Stomach (tissue), 8 donors: ENCODE results near the gene MTCL3.
A peak's percentile ranks its signal among the peaks of the same experiment; 100 is the strongest.

Source experiments
- DNase-seq, 2 donors: peaks; one replicate each; pipeline versions ENCODE4 v3.0.0 to v3.0.0-alpha.2; 2013 to 2019
- H3K27ac ChIP-seq, 5 donors: fragments of 200-600 bp in 4 of 5; sonication (generic) in 4 of 5; one replicate each; pipeline ENCODE4 v1.5.1; 2013 to 2019; ENCODE audit warnings: mild to moderate bottlenecking in 1 of 5, moderate library complexity in 1 of 5
- H3K27me3 ChIP-seq, 3 donors: fragments of 200-600 bp; sonication (generic); one replicate each; pipeline ENCODE4 v1.5.1; 2017 to 2019; ENCODE audit warnings: mixed run types in 1 of 3
- H3K36me3 ChIP-seq, 4 donors: fragments of 200-600 bp; sonication (generic); 1 replicate in 3 of 4; 2 replicates in 1 of 4; pipeline ENCODE4 v1.5.1; 2016 to 2019
- H3K4me1 ChIP-seq, 4 donors: fragments of 200-600 bp; sonication (generic); one replicate each; pipeline ENCODE4 v1.5.1; 2016 to 2019
- H3K4me3 ChIP-seq, 4 donors: fragments of 200-600 bp; sonication (generic) in 3 of 4; one replicate each; pipeline ENCODE4 v1.5.1; 2016 to 2019; ENCODE audit warnings: mild to moderate bottlenecking in 1 of 4
- H3K9me3 ChIP-seq, 4 donors: fragments of 200-600 bp; sonication (generic); one replicate each; pipeline ENCODE4 v1.5.1; 2016 to 2019
- EP300 ChIP-seq: sonication (generic); formaldehyde crosslinking; IDR thresholded peaks from one replicate; pipeline ENCODE4 v1.6.1; 2017; ENCODE audit warnings: antibody characterized with exemption
- POLR2A ChIP-seq, 4 donors: fragments of 450-650 bp; IDR thresholded peaks; one replicate each; pipeline ENCODE4 v1.6.1; 2016; ENCODE audit warnings: antibody characterized with exemption in 4 of 4, control low read depth in 2 of 4, mild to moderate bottlenecking in 1 of 4, moderate library complexity in 1 of 4
- POLR2AphosphoS5 ChIP-seq, 3 donors: sonication (generic); formaldehyde crosslinking; IDR thresholded peaks; one replicate each; pipeline ENCODE4 v1.6.1; 2016; ENCODE audit warnings: antibody characterized with exemption in 3 of 3
- WGBS, 5 donors: extraction: QIAGEN DNeasy Blood & Tissue Kit in 3 of 5; methylation state at CpG; one replicate each; pipeline versions ENCODE4 v1.1.5 to v1.1.7; 2013 to 2018; 5-methylcytosine and 5-hydroxymethylcytosine counted together
- intact Hi-C: fragments of 100-400 bp; cut with DNase I; formaldehyde crosslinking; loops from one replicate; pipeline ENCODE4 v1.15.1; 2023; ENCODE audit warnings: low total_unique reads
- TF ChIP-seq, protein P1 (sequence below), 7 experiments: fragments of 450-650 bp in 4 of 7; fragments of 200-600 bp in 3 of 7; sonication (generic) in 3 of 7; IDR thresholded peaks; one replicate each; pipeline ENCODE4 v1.5.1; 2016 to 2019; ENCODE audit warnings: antibody characterized with exemption in 7 of 7, control low read depth in 2 of 7, mild to moderate bottlenecking in 1 of 7
- donor health status: healthy with polysubstance abuse.
- donor health status: Bipolar disorder and iron deficiency.
- donor health status: healthy.

Gene MTCL3

DNA sequence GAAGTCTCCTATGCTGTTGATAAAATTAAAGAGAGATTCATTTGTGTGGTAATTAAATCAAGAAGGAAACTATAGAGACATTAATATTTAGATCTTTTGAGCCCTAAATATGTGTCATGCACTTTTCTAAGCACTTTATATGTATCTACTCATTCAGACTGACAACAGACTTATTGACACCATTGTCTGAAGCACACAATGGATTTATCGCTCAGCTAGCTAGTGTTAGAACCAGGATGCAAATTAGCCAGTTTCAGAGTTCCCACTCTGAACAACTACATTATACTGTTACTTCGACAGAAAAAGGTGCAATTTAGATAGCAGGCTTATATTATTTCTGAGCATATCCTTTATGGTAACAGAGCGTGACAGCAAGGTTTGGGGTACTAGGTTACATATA lies 32.2 kb downstream of the MTCL3 start:
- H3K27me3 ChIP-seq: no peaks in the 10 kb centered on the region
- H3K4me1 ChIP-seq: peaks cover 0 to 18% (median 8%) of the 10 kb centered on the region in 4 donors
- DNase-seq: no peak
- H3K4me3 ChIP-seq: no peak overlapping the region
- no peaks in the 10 kb centered on the region for H3K36me3 ChIP-seq
- H3K9me3 ChIP-seq: peaks cover 0 to 8% (median 0%) of the 10 kb centered on the region in 4 donors
- no peak overlapping the region for H3K27ac ChIP-seq
- intact Hi-C loops: no loop called here
- 91 to 97% (median 94%) methylated on average over 3 of the region's 3 CpGs for whole genome bisulfite sequencing, 5 donors
- TF ChIP-seq POLR2A (IDR thresholded peaks at IDR 0.05): no peak
- no peak for TF ChIP-seq EP300
- TF ChIP-seq POLR2AphosphoS5 (IDR thresholded peaks at IDR 0.05): no peak
- TF ChIP-seq, protein P1, sequence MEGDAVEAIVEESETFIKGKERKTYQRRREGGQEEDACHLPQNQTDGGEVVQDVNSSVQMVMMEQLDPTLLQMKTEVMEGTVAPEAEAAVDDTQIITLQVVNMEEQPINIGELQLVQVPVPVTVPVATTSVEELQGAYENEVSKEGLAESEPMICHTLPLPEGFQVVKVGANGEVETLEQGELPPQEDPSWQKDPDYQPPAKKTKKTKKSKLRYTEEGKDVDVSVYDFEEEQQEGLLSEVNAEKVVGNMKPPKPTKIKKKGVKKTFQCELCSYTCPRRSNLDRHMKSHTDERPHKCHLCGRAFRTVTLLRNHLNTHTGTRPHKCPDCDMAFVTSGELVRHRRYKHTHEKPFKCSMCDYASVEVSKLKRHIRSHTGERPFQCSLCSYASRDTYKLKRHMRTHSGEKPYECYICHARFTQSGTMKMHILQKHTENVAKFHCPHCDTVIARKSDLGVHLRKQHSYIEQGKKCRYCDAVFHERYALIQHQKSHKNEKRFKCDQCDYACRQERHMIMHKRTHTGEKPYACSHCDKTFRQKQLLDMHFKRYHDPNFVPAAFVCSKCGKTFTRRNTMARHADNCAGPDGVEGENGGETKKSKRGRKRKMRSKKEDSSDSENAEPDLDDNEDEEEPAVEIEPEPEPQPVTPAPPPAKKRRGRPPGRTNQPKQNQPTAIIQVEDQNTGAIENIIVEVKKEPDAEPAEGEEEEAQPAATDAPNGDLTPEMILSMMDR (IDR thresholded peaks at IDR 0.05): no peak

DNA sequence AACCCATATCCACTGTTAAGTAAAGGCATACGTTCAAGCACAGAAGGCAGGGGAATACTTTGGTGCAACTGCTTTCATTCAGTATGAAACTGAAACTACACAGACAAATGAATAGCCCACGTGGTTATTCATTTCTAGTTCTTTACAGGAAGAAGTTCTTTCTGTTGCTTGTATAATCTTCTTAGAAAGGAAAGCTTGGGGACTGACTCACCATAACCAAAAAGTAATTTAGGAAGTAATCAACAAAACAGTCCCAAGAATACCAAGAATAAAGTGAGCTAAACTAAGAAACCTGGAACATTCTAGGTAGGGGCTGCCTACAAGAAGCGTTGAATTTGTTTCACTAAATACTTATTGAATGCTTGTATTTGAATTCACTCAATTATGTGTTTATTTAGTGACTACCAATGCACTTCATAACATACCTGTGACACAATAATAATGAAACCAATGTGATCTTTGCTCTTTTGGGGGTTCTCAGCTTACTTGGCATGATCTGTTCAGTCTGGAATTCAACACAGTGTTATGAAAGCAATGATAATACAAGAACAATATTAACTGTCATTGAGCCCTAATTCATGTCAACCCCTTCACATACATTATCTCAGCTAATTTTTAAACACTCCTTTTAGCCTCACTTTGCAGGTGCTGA lies 34.8 kb downstream of the MTCL3 start:
- H3K27ac ChIP-seq: peak overlapping the region in 1 of 5 donors; percentile 15
- no peaks in the 10 kb centered on the region for H3K9me3 ChIP-seq
- H3K27me3 ChIP-seq: no peaks in the 10 kb centered on the region
- peaks cover 0 to 18% (median 8%) of the 10 kb centered on the region in 4 donors for H3K4me1 ChIP-seq
- H3K36me3 ChIP-seq: no peaks in the 10 kb centered on the region
- peak in 1 of 2 donors; percentile 35 for DNase-seq
- no peak for TF ChIP-seq POLR2AphosphoS5 (IDR thresholded peaks at IDR 0.05)
- TF ChIP-seq, protein P1 (IDR thresholded peaks at IDR 0.05): no peak
- no peak for TF ChIP-seq POLR2A (IDR thresholded peaks at IDR 0.05)
- no peak for TF ChIP-seq EP300
- 17 to 28% (median 24%) methylated on average over 3 of the region's 3 CpGs for WGBS, 5 donors
- intact Hi-C loops: no loop called here
- no peak overlapping the region for H3K4me3 ChIP-seq

DNA sequence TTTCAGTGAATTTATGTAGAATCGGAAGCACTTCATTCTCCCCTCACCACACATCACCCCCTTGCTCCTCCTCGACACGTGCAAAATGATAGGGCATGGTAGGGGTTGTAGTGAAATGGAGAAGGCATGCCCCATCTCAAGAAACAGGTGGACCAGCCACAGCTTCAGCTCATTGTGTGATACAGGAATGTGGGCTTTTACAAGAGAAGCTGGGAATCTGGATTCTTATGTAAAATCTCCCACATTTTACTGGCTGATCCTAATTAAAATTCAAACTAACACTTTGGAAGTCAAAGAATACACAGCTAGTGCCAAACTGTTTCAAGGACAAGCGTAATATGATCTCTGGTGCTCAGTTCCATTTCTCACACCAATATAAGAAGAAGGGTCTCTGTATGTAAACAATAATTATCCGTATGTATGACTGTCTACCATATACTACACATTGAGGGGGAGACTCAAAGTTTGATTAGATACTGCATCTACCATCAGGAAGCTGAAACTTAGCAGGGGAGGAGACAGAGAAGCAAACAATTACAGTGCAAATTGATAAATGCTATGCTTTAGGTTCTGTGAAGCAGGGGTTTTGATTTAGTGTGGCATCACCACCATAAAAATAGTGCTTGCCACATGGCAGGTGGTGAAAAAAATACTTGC lies 35.6 kb downstream of the MTCL3 start:
- intact Hi-C loops: no loop called here
- Histone ChIP-seq H3K36me3 (no peaks in the 10 kb centered on the region), H3K27ac (no peak overlapping the region), H3K27me3 (no peaks in the 10 kb centered on the region), H3K4me1 (peaks cover 0 to 18% (median 8%) of the 10 kb centered on the region in 4 donors), H3K9me3 (no peaks in the 10 kb centered on the region), H3K4me3 (no peak overlapping the region)
- WGBS, 5 donors: 58 to 74% (median 70%) methylated on average over 5 of the region's 5 CpGs
- TF ChIP-seq, protein P1 (IDR thresholded peaks at IDR 0.05): no peak
- TF ChIP-seq POLR2AphosphoS5 (IDR thresholded peaks at IDR 0.05) (no peak), EP300 (no peak), POLR2A (IDR thresholded peaks at IDR 0.05) (no peak)
- DNase-seq: no peak

DNA sequence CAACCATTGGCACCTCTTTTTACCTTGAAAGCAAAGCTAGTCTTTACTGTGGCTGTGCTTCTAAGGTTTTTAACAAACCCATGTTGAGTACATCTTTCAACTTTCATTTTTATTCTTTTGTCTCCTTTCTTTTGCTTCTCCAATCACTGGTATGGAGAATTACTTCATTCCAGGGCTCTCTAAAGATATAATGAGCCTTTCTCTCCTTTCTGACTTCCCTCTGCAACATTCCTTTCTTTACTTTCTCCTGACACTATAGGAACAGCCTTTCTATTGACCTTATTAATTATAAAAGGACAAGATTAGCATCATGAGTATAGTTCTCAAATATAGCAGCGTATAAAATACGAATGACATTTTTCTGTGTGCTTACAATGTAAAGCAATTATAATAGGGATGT lies 36.8 kb downstream of the MTCL3 start:
- no peak overlapping the region for H3K4me3 ChIP-seq
- H3K27ac ChIP-seq: no peak overlapping the region
- TF ChIP-seq EP300 (no peak), POLR2A (IDR thresholded peaks at IDR 0.05) (no peak), POLR2AphosphoS5 (IDR thresholded peaks at IDR 0.05) (no peak)
- TF ChIP-seq, protein P1 (IDR thresholded peaks at IDR 0.05): no peak
- no peak for DNase-seq
- H3K4me1 ChIP-seq: peaks cover 0 to 23% (median 8%) of the 10 kb centered on the region in 4 donors
- H3K36me3 ChIP-seq: no peaks in the 10 kb centered on the region
- no peaks in the 10 kb centered on the region for H3K27me3 ChIP-seq
- no peaks in the 10 kb centered on the region for H3K9me3 ChIP-seq
- 90 to 95% (median 93%) methylated on average over 2 of the region's 2 CpGs for WGBS, 5 donors
- intact Hi-C loops: no loop called here
